HG02759 (cell line): ENCODE measurements around the gene PLEKHA8.

Source experiments
- ATAC-seq: cut with Tn5 transposase; IDR thresholded peaks from one replicate; pipeline ENCODE4 v1.9.1; 2021; ENCODE audit warnings: mild to moderate bottlenecking, moderate library complexity; ENCODE audit not compliant: unreplicated experiment

The PLEKHA8 gene

GRCh38 chr7:30062587-30062986, 34.4 kb downstream of the PLEKHA8 start:
- ATAC-seq: no peak

GRCh38 chr7:30065746-30066145, 37.5 kb downstream of the PLEKHA8 start:
- ATAC-seq: no peak

GRCh38 chr7:30066687-30067086, 38.5 kb downstream of the PLEKHA8 start:
- ATAC-seq: no peak

GRCh38 chr7:30068117-30068516, 39.9 kb downstream of the PLEKHA8 start:
- no peak for ATAC-seq

- ATAC-seq: no peak
Measured at GRCh38 chr7:30069096-30069867, 41.1 kb downstream of the PLEKHA8 start.

GRCh38 chr7:30070052-30070451, 41.8 kb downstream of the PLEKHA8 start:
- no peak for ATAC-seq

- ATAC-seq: no peak
Measured at GRCh38 chr7:30072735-30073134, 44.5 kb downstream of the PLEKHA8 start.

- no peak for ATAC-seq
Measured at GRCh38 chr7:30074422-30075030, 46.3 kb downstream of the PLEKHA8 start.

- ATAC-seq: no peak
Measured at GRCh38 chr7:30076411-30076810, 48.2 kb downstream of the PLEKHA8 start.

GRCh38 chr7:30078280-30078679, 50.1 kb downstream of the PLEKHA8 start:
- ATAC-seq: no peak

- ATAC-seq: no peak
Measured at GRCh38 chr7:30079880-30080279, 51.7 kb downstream of the PLEKHA8 start.

GRCh38 chr7:30080818-30081217, 52.6 kb downstream of the PLEKHA8 start:
- no peak for ATAC-seq

- ATAC-seq: no peak
Measured at GRCh38 chr7:30082686-30083085, 54.5 kb downstream of the PLEKHA8 start.

GRCh38 chr7:30083334-30083733, 55.1 kb downstream of the PLEKHA8 start:
- no peak for ATAC-seq

GRCh38 chr7:30084212-30084611, 56.0 kb downstream of the PLEKHA8 start:
- ATAC-seq: no peak

GRCh38 chr7:30086529-30086928, 58.3 kb downstream of the PLEKHA8 start:
- no peak for ATAC-seq

GRCh38 chr7:30087371-30087770, 59.2 kb downstream of the PLEKHA8 start:
- no peak for ATAC-seq

- no peak for ATAC-seq
Measured at GRCh38 chr7:30088362-30088761, 60.1 kb downstream of the PLEKHA8 start.

GRCh38 chr7:30090111-30090510, 61.9 kb downstream of the PLEKHA8 start:
- no peak for ATAC-seq

GRCh38 chr7:30091491-30091912, 63.3 kb downstream of the PLEKHA8 start:
- ATAC-seq: no peak

GRCh38 chr7:30091987-30092386, 63.8 kb downstream of the PLEKHA8 start:
- ATAC-seq: no peak

- ATAC-seq: no peak
Measured at GRCh38 chr7:30093420-30093952, 65.3 kb downstream of the PLEKHA8 start.
